ENCODE data around the gene RAX. TPM values are rescaled to one million over a fixed set of nuclear protein-coding genes. Genes with fewer than 3 reads are reported as not detected.

The RAX gene
- total and polyA plus RNA-seq, 2 experiments from 2014 or later, result not detected

DNA sequence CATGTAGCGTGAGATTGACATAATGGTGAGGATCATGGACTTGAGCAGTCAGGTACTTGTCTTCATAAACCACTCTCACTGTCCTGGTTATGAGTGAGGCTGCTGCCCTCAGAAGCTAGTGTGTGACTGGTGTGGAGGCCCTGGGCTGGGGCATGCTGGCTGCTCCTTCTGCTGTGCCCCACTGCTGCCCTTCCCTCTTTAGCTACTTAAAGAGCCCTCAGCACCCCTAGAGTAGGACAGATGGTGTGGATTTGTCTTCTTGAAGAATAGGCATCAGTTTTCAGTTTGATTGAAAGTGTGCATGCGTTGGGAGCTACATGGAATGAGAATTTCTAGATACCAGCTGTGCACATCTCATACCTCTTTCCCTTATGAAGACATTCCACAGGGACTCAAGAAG is 29.8 kb upstream of the RAX start:
- Histone ChIP-seq H3K4me1 (ENCODE audit: insufficient read depth) (no peaks in the 10 kb centered on the region), H3K9me3 (ENCODE audit: low read depth) (no peaks in the 10 kb centered on the region), H3K36me3 (ENCODE audit: low read depth) (no peaks in the 10 kb centered on the region), H4K20me1 (ENCODE audit: insufficient read depth) (no peaks in the 10 kb centered on the region), H3K4me2 (ENCODE audit: unreplicated experiment) (no peak overlapping the region), H3F3A (ENCODE audit: insufficient read depth) (no peaks in the 10 kb centered on the region), H3K27ac (no peak overlapping the region), H3K4me3 (no peak overlapping the region), H3K27me3 (replicated peaks; ENCODE audit: insufficient read depth) (peaks cover 61% of the 10 kb centered on the region), H3K79me2 (ENCODE audit: insufficient read depth) (no peaks in the 10 kb centered on the region), H3K9ac (no peak overlapping the region), H3K9me2 (ENCODE audit: insufficient read depth) (no peaks in the 10 kb centered on the region), H2AFZ (no peak overlapping the region)
- no peak for DNase-seq
- in situ Hi-C loops (cut with MboI), result no loop called here
- 78 to 82% methylated on average over 2 of the region's 2 CpGs for WGBS, 2 experiments (ENCODE audit: low coverage in 1 of 2, low lambda C conversion rate in 2 of 2, missing lambda C conversion rate in 2 of 2)
- TF ChIP-seq EZH2phosphoT487 (IDR thresholded peaks at IDR 0.05; ENCODE audit: insufficient read depth, low read depth), result no peak
- TF ChIP-seq EZH2 (IDR thresholded peaks at IDR 0.05; ENCODE audit: insufficient read depth, poor library complexity, severe bottlenecking), result no peak

DNA sequence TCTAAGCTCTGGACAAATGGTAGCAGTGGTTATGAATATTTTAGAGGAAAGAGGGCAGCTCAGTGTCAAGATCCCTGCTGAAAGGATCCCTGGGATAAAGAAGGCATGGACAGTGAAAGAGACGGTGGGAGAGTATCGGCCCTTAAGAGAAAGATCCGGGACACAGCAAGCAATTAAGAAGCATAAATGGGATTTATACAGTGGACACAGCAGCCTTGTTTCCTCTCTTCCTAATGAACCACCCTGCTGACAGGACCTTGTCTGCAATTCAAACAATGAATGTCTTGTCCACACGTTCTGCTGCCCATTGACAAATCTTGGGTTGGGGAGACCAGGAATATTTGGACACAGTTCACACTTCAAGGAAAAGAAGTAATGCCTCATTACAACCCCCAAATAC is 28.7 kb upstream of the RAX start:
- in situ Hi-C loops (cut with MboI), result no loop called here
- 83 to 93% methylated on average over 4 of the region's 4 CpGs for WGBS, 2 experiments (ENCODE audit: low coverage in 1 of 2, low lambda C conversion rate in 2 of 2, missing lambda C conversion rate in 2 of 2)

GRCh38 chr18:59300676-59301285 is 27.5 kb upstream of the RAX start:
- no peaks in the 10 kb centered on the region for H3F3A ChIP-seq (ENCODE audit: insufficient read depth)
- H3K4me1 ChIP-seq (ENCODE audit: insufficient read depth), result no peaks in the 10 kb centered on the region
- no peaks in the 10 kb centered on the region for H3K79me2 ChIP-seq (ENCODE audit: insufficient read depth)
- DNase-seq, result no peak
- no peak overlapping the region for H3K4me3 ChIP-seq
- no peak overlapping the region for H2AFZ ChIP-seq
- no peaks in the 10 kb centered on the region for H3K9me3 ChIP-seq (ENCODE audit: low read depth)
- WGBS, 2 experiments (ENCODE audit: low coverage in 1 of 2, low lambda C conversion rate in 2 of 2, missing lambda C conversion rate in 2 of 2), result 83 to 94% methylated on average over 3 of the region's 3 CpGs
- no peak overlapping the region for H3K27ac ChIP-seq
- H3K4me2 ChIP-seq (ENCODE audit: unreplicated experiment), result no peak overlapping the region
- H3K9ac ChIP-seq, result no peak overlapping the region
- TF ChIP-seq EZH2phosphoT487 (IDR thresholded peaks at IDR 0.05; ENCODE audit: insufficient read depth, low read depth) (no peak), EZH2 (IDR thresholded peaks at IDR 0.05; ENCODE audit: insufficient read depth, poor library complexity, severe bottlenecking) (no peak)
- in situ Hi-C loops (cut with MboI), result no loop called here
- no peaks in the 10 kb centered on the region for H3K9me2 ChIP-seq (ENCODE audit: insufficient read depth)
- H4K20me1 ChIP-seq (ENCODE audit: insufficient read depth), result no peaks in the 10 kb centered on the region
- no peaks in the 10 kb centered on the region for H3K36me3 ChIP-seq (ENCODE audit: low read depth)
- H3K27me3 ChIP-seq (replicated peaks; ENCODE audit: insufficient read depth), result peaks cover 60% of the 10 kb centered on the region

More for the DNA sequence above, 28.7 kb upstream of the RAX start:
- Histone ChIP-seq H3K36me3 (ENCODE audit: low read depth) (no peaks in the 10 kb centered on the region), H3K9me3 (ENCODE audit: low read depth) (no peaks in the 10 kb centered on the region), H3K27me3 (replicated peaks; ENCODE audit: insufficient read depth) (peaks cover 66% of the 10 kb centered on the region), H4K20me1 (ENCODE audit: insufficient read depth) (no peaks in the 10 kb centered on the region), H3F3A (ENCODE audit: insufficient read depth) (no peaks in the 10 kb centered on the region), H3K9me2 (ENCODE audit: insufficient read depth) (no peaks in the 10 kb centered on the region), H3K4me1 (ENCODE audit: insufficient read depth) (no peaks in the 10 kb centered on the region), H3K9ac (no peak overlapping the region), H3K4me3 (no peak overlapping the region), H3K79me2 (ENCODE audit: insufficient read depth) (no peaks in the 10 kb centered on the region), H3K4me2 (ENCODE audit: unreplicated experiment) (no peak overlapping the region), H2AFZ (no peak overlapping the region), H3K27ac (no peak overlapping the region)
- TF ChIP-seq EZH2 (IDR thresholded peaks at IDR 0.05; ENCODE audit: insufficient read depth, poor library complexity, severe bottlenecking) (no peak), EZH2phosphoT487 (IDR thresholded peaks at IDR 0.05; ENCODE audit: insufficient read depth, low read depth) (no peak)
- DNase-seq, result no peak

DNA sequence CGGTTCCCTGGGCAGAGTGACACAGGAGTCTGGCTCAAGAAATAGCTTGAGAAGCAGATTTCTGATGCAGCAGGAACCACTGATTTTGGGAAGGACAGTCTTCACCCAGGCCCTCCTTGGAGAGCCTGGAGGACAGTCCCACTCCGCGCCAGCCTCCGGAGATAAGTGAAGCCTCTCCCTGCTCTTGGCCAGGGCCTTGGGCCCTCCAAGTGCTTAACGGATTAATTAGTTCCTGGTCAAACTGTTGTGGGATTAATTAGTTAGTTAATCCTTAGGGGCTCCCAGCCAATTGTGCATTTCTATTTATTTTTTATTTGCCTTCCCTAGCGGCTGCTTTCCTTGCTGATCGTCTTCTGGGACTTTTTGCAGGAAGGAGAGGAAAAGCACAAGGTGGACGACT is 25.6 kb upstream of the RAX start:
- Histone ChIP-seq H3K4me3 (no peak overlapping the region), H3K79me2 (ENCODE audit: insufficient read depth) (no peaks in the 10 kb centered on the region), H3K9me2 (ENCODE audit: insufficient read depth) (no peaks in the 10 kb centered on the region), H2AFZ (no peak overlapping the region), H3K36me3 (ENCODE audit: low read depth) (no peaks in the 10 kb centered on the region), H3K4me2 (ENCODE audit: unreplicated experiment) (no peak overlapping the region), H4K20me1 (ENCODE audit: insufficient read depth) (no peaks in the 10 kb centered on the region), H3K9me3 (ENCODE audit: low read depth) (no peaks in the 10 kb centered on the region), H3K9ac (no peak overlapping the region), H3F3A (ENCODE audit: insufficient read depth) (no peaks in the 10 kb centered on the region), H3K27me3 (replicated peaks; ENCODE audit: insufficient read depth) (peaks cover 57% of the 10 kb centered on the region), H3K27ac (no peak overlapping the region), H3K4me1 (ENCODE audit: insufficient read depth) (no peaks in the 10 kb centered on the region)
- no peak for DNase-seq
- no peak for TF ChIP-seq EZH2 (IDR thresholded peaks at IDR 0.05; ENCODE audit: insufficient read depth, poor library complexity, severe bottlenecking)
- TF ChIP-seq EZH2phosphoT487 (IDR thresholded peaks at IDR 0.05; ENCODE audit: insufficient read depth, low read depth), result no peak
- 48 to 55% methylated on average over 8 of the region's 8 CpGs for whole genome bisulfite sequencing, 2 experiments (ENCODE audit: low coverage in 1 of 2, low lambda C conversion rate in 2 of 2, missing lambda C conversion rate in 2 of 2)
- in situ Hi-C loops (cut with MboI), result no loop called here

DNA sequence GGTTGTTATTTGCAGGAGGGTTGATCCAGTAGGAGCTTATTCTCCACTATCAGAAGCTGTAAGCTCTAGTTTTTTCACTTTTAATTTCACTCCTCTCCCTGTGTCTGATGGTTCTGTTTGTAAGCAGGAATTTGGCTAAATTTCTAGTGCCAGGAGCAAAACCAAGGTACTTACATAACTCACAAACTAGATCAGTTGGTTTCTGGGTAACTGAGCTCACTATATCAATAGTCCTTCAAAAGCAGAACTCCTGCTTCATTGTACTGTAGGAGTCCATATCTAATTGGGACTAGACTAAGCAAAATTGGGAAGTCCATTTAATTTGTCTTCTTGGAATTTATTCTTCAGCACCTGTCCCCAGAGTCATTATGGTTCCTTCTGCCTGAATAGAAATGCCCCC is 20.1 kb upstream of the RAX start:
- no peaks in the 10 kb centered on the region for H3K4me1 ChIP-seq (ENCODE audit: insufficient read depth)
- TF ChIP-seq EZH2 (IDR thresholded peaks at IDR 0.05; ENCODE audit: insufficient read depth, poor library complexity, severe bottlenecking), result no peak
- TF ChIP-seq EZH2phosphoT487 (IDR thresholded peaks at IDR 0.05; ENCODE audit: insufficient read depth, low read depth), result no peak
- H3K27me3 ChIP-seq (replicated peaks; ENCODE audit: insufficient read depth), result peaks cover 68% of the 10 kb centered on the region
- no peak overlapping the region for H3K9ac ChIP-seq
- H3K4me2 ChIP-seq (ENCODE audit: unreplicated experiment), result no peak overlapping the region
- H3F3A ChIP-seq (ENCODE audit: insufficient read depth), result no peaks in the 10 kb centered on the region
- H3K79me2 ChIP-seq (ENCODE audit: insufficient read depth), result no peaks in the 10 kb centered on the region
- H3K27ac ChIP-seq, result no peak overlapping the region
- no peaks in the 10 kb centered on the region for H3K36me3 ChIP-seq (ENCODE audit: low read depth)
- no peaks in the 10 kb centered on the region for H3K9me3 ChIP-seq (ENCODE audit: low read depth)
- no peak overlapping the region for H3K4me3 ChIP-seq
- in situ Hi-C loops (cut with MboI), result no loop called here
- no peak for DNase-seq
- no peaks in the 10 kb centered on the region for H3K9me2 ChIP-seq (ENCODE audit: insufficient read depth)
- H2AFZ ChIP-seq, result no peak overlapping the region
- H4K20me1 ChIP-seq (ENCODE audit: insufficient read depth), result no peaks in the 10 kb centered on the region

Data from GM23248 (cell line).